Eye (tissue), 1 donor: ENCODE data around the gene TRUB2.
A peak's percentile ranks its signal among the peaks of the same experiment; 100 is the strongest.
"Not testable (repeated sequence)": the region's sequence is repeated elsewhere in the genome, so short reads cannot be mapped to it uniquely, and the experiment has no call there.

Source experiments
- DNase-seq: peaks from one replicate; pipeline ENCODE4 v3.0.0-alpha.2; 2015

Gene TRUB2

DNA sequence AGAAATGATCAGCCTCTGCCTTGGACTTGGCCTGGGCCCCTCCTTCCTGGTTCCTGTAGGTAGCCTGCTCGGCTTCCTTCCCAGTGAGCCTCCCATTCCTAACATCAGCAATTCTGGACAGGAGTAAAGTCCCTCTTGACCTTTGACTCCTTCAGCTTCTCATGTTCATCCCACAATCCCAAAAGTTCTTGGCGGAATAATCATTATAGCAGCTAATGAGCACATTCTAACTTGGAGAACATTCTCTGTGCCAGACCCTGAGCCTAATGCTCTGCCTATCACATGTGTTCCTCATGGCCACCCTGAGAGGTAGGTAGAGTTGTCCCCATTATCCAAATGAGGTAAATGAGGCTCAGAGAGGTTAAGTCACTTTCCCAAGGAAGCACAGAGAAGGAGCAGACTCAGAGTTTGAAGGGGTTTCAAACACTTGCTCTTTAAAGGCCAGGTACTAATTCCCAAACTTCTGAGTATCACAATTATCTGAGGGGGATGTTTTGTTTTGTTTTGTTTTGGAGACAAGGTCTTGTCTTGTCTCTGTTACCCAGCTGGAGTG, 24.9 kb downstream of the TRUB2 start:
- no peak for DNase-seq

DNA sequence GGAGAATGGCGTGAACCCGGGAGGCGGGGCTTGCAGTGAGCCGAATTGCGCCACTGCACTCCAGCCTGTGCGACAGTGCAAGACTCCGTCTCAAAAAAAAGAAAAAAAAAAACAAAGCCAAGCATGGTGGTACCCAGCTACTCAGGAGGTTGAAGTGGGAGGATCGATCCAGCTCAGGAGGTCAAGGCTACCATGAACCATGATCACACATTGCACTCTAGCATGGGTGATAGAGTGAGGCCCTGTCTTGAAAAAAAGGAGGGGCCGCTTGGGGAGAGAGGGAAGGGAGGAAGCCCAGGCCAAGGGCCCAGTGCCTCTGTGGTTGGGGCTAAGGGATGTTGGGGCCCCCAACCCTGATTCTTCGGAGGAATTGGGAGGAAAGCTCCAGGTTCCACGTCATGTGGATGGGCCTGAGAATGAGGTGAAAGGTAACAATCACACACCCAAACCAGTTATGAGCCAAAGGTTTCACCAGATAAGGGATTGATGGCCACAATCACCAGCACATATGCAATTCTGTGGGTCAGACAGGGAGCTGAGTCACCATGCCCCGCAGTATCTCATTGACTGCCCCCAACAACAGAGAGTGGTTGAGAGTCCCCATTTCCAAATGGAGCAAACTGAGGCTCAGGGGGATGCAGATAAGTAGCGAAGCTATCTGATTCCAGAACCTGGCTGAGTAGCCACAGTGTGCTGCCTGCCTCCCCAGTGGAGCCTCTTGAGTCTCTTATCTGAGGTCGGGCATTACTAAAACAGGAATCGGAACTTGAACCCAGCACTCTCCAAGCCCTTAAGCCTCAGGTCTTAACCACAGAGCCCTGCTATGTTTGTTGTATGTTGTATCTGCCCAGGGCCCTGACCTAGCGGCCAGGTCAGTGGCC, 25.7 kb downstream of the TRUB2 start:
- no peak for DNase-seq

DNA sequence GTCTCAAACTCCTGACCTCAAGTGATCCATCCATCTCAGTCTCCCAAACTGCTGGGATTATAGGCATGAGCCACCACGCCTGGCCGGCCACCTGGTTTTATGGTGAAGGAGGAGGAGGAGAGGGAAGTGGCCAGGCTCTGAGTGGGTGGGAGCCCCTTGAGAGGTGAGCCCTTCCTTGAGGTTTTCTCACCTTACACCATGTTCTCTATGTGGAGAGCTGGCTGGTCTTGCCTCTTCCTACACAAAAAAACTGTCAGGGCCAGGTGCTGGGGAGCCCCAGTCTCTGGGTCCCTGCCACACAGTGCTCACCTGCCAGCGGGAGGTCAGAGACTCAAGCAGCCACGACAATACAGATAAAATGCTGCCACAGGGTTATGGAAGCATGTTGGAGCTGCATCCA, 28.1 kb downstream of the TRUB2 start:
- DNase-seq: no peak

DNA sequence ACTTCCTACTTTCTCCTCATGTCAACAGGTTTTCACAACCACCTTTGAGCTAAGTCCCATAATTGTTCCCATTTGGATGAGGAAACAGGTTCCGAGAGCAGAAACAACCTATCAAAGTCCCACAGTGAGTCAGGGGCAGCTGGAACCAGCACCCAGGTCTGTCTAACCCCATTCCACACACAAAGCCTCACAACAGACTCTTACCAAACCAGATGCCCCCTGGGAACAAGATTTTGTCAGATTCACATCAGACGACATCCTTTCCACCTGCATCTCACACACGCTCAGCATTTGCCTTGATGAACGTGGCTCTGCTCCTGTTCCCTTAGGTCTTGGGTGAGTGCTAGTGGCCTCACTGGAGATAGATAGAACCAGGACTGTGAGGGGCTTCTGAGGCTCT, 29.2 kb downstream of the TRUB2 start:
- no peak for DNase-seq

DNA sequence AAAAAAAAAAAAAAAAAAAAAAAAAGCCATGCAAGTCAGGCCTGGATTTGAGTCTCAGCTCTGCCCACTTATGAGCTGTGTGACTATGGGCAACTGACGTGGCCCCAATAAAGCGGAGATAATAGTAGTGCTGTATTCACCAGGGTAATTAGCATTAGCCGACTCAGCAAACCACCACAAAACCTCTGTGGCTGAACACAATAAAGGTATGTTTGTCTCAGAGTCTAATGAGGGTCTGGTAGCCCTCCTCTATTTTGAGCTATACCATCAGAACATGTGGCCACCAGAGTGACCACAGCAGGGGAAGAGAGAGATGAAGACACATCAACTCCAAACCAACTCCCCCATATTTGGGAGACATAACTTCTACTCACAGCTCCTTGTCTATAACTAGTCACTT, 30.2 kb downstream of the TRUB2 start:
- DNase-seq: no peak

DNA sequence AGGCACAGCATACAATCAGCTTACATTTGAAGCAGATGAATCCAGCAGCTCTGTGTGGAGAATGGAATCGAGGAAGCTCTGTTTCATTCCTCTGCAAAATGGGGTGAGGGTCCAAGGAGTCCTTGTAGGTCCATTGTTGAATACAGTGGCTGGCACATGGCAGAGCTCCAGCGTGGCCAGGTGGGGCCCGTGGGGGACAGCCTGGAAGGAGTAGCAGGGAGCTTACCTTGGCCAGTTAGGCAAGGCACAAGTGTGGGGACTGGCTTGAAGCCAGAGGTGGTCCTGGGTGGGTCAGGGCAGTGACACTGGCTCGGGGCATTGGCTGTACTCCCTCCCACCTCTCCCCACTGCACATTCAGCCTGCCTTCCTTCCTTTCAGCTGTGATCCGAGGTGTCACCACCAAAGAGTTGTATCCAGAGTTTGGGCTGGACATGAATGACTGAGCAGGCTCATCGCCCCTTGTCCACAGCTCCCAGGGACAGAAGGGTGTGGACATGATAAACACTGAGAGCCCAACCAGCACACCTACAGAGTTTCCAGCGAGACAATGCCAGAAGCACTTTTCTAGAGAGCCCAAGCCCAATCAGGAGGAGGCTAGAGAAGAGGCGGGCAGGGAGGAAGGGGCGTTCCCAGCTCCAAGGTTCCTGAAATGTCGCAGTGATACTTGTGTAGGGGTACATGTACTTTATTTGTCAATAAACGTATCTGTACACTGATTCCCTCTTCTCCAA, 33.8 kb downstream of the TRUB2 start:
- no peak for DNase-seq

DNA sequence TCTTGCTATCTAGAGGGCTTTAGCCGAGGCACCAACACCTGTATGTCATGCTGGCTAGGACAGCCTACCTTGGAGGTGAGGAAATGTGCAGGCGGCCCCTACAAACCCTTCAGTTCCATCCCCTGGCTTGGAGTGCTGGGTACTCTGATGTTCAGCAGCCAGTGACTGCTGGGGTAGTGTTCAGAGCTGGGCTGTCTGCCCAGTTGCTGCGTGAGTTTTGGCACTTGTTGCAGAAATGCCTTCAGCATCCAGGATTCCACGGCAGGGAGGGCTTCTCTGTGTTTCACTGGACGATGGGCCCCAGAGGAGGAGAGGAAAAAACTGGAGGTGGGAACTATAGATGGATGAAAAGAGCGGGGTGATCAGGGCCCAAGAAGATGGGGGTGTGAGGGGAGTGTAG, 35.8 kb downstream of the TRUB2 start:
- peak; percentile 30 for DNase-seq

DNA sequence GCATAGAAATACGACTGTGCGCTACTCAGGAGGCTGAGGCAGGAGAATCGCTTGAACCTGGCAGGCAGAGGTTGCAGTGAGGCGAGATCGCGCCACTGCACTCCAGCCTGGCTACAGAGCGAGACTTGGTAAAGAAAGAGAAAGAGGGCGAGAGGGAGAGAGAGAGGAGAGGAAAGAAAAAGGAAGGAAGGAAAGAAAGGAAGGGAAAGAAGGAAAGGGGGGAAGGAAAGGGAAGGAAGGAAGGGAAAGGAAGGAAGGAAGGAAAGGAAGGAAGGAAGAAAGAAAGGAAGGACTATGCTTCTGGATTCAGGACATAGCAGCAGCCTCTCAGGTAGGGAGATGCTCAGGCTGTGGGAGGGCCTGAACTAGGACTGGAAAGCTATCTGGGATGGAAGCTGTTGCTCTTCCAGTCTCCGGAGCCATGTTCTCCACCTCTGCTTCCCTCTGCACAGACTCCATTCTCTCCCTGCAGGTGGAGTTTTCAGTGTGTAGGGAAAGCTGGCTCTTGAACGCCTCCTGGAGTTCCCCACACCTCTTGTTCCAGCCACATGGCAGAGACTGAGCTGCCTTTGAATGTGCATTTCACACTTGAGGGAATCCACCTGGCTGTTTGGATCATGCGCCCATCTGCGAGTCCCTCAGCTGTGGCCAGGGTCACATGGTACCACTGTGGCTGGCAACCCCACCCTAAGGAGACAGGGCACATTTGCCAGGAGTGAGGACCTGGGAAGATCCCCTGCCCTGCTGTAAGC, 37.0 kb downstream of the TRUB2 start:
- no peak for DNase-seq

DNA sequence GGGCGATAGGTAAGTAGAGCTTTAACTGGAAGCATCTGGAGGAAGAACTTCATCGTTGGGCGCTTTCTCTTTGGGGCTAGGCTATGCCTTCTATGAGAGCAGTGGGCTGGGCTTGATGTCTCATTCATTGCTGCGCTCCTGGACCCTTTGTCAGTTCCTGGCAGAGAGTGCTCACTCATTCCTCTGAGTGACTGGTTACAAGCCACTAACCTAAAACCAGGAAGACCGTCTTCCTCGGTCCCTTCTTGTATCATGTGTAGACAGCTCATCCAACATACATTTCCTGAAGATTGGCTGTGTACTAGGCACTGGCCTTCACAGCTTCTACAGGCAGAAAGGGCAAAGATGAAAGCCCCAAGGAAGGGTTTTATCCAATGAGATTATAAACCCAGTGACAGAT, 39.7 kb downstream of the TRUB2 start:
- no peak for DNase-seq

DNA sequence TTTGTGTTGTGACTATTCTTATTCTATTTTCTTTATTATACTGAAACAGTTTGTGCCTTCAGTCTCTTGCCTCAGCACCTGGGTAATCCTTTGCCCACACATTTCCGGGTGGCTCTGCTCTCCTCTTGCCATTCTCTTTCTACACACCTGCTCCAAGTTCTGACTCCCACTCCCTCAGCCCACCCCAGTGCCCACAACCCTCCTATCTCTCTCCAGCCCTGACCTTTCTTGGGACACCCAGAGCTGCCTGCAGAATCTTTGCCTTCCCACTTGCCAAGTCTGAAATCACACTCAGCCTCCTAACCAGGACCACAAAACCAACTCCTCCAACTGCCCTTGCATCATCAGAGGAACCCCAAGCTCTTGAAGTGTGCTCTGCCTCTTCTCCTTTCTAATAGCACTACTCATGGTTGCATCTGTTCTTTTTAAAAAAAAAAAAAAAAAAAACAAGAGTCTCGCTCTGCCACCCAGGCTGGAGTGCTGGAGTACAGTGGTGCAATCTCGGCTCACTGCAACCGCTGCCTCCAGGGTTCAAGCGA, 42.1 kb downstream of the TRUB2 start:
- no peak for DNase-seq

DNA sequence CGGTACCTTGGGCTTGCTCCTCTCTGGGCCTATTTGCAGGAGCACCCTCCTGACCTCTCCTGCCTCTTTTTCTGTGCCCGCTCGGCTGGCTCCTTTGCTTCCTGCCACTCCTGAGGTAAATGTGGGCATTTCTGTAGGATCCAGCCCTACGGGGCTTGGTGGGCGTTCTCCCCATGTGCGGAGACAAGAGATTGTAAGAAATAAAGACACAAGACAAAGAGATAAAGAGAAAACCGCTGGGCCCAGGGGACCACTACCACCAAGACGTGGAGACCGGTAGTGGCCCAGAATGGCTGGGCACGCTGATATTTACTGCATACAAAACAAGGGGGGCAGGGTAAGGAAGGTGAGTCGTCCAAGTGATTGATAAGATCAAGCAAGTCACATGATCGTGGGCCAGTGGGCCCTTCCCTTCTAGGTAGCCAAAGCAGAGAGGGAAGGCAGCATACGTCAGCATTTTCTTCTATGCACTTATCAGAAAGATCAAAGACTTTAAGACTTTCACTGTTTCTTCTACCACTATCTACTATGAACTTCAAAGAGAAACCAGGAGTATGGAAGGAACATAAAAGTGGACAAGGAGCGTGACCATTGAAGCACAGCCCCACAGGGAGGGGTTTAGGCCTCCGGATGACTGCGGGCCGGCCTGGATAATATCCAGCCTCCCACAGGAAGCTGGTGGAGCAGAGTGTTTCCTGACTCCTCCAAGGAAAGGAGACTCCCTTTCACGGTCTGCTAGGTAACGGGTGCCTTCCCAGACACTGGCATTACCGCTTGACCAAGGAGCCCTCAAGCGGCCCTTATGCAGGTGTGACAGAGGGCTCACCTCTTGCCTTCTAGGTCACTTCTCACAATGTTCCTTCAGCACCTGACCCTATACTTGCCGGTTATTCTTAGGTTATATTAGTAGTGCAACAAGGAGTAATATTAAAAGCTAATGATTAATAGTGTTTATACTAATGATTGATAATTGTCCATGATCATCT, 42.9 kb downstream of the TRUB2 start:
- not testable (repeated sequence) for DNase-seq

DNA sequence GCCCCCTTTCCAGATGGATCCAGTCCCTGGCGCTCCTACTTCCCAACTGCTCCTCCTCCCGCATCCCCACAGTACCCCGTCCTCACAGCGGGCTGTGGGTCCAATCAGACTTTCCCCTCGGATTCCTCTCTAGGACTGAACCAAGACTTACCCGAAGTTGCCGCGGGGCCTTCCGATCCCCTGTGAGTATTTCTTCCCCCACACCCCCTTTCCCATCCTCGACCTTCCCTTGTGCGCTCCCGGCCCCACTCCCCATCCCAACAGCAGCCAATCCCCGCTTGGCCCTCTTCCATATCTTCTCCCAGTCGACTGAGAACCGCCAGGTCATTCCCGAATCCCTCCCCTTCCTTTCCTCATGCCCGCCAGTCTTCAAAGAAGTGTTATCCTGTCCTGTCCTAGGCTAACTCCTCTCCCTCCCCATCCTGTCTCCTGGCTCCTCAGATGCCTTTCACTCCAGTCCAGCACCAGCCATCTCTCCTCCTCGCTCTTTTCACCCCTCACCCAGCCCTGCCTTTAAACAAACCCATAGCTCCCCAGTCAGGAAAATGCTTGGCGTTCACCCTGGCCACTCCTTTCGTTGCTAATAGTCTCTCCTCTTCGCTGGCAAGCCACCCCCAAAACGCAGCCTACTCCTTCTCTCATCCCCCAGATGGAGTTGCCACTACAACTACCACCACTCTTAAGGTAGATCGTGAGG, 45.5 kb downstream of the TRUB2 start:
- DNase-seq: no peak

DNA sequence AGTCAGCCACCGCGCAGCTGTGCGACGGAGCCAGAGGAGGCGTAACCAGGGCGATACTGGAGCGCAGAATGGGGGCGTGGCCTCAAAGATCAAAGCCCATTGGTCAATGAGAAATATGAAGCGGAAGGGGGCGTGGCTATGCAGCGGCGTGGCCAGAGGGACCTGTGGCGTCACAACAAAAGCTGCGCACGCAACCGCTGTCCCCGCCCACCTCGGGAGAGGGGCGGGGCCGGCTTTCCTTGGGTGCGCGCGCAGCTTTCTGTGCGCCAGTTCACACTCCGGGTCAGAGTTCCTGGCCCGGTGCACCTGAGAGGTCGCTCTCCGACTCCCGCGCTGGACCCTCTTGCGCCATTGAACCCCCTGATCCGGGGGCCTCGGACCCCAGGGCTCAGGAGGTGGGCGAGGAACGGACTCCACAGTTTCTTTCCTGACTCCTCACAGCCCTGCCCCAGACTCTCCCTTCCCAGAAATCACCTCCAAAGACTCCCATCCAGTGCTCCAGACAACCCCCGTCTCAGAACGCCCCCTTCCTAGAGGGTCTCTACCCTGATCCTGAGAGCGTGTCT, 46.2 kb downstream of the TRUB2 start, which contains the start of gene SWI5:
Gene SWI5, plus strand, starts transcription at position 269 of the 566 bp plus-strand sequence.
- DNase-seq: peak; percentile 100

DNA sequence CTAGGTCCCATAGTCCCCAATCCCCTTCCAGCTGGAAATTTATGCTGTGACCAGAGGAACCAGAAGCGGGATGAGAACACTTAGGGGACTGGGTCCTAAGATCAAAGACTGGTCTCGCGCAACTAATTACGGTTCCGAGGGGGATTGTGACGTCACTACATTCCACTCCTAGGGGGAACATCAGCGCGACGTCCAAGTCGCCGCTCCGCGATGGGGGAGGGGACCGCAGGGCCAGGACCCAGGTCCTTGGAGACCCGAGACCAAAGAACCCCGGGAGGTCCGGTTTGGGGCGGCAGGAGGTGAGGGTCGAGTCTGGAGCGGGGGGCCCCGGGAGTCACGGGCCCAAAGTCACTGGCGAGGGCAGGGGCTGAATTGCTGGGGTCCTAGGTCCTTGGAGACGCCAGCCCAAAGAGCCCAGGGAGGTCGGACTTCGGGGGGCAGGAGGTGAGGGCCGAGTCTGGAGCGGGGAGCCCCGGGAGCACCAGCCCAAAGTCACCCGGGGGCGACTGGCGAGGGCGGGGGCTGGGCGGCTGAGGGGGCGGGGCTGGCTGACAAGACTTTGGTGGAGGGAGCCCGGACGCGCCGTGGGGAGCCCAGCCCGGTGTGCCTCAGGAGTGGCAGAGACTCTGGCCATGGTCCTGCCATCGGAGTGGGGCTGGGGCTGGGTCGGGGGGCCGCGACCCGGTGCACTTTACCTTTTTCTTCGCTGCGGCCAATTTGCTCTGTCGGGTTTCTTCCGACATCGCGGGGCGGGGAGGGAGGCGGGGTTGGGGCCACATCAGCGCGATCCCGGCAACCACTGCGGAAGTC, 46.8 kb downstream of the TRUB2 start, which contains the start of gene GOLGA2:
Gene GOLGA2, minus strand, starts transcription at position 810 of the 810 bp plus-strand sequence. Its CDS starts 31 bp downstream, at position 779.
- DNase-seq: peak; percentile 74

DNA sequence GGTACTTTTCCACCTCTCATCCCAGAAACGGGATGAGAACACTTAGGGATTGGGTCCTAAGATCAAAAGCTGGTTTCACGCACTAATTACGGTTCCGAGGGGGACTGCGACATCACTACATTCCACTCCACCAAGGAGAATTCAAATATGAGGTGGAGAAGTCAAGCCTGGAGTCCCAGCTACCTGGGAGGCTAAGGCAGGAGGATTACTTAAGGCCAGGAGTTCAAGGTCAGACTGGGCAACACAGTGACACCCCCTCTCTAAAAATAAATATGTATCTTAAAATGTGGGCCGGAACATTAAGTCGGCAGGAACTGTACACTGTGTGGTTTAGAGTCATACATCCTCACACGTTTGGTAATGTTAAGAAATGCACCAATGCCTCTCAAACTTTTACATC, 48.0 kb downstream of the TRUB2 start:
- DNase-seq: no peak

DNA sequence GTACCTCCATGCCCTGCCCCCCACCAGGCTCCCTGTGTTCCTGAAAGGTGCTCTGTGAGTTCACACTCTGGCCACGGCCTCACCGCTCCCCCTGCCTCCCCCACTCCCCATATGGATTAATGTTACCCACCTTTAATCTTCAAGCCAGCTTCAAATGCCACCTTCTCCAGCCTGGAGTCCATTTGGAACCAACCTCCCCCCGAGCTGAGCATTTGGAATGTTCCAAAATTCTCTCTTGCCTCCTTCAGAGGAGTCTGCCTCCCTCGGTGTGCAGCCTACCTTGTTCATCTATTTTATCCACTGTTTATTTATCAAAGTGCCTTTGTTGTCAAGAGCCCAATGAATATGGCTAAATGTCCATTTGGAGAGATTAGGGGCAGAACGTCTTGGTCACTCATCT, 50.7 kb downstream of the TRUB2 start:
- DNase-seq: no peak

DNA sequence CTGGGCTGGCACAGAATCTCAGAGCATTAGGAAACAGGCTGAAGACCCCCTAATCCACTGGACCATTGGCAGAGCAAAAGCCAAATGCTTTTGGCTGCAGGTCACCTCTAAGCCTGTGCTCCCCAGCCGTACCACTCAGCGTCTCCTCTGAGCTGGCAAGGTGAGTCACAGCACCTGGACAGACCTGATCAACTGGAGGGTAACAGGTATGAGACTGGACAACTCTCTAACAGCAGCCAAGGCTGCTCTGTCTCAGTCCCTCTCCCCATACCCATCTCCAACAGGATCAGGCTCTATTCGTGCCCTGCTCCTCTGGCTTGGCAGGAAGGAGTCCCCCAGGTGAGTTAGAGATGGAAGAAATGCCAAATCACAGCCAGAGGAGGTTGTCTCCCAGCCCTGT, 51.1 kb downstream of the TRUB2 start:
- no peak for DNase-seq

DNA sequence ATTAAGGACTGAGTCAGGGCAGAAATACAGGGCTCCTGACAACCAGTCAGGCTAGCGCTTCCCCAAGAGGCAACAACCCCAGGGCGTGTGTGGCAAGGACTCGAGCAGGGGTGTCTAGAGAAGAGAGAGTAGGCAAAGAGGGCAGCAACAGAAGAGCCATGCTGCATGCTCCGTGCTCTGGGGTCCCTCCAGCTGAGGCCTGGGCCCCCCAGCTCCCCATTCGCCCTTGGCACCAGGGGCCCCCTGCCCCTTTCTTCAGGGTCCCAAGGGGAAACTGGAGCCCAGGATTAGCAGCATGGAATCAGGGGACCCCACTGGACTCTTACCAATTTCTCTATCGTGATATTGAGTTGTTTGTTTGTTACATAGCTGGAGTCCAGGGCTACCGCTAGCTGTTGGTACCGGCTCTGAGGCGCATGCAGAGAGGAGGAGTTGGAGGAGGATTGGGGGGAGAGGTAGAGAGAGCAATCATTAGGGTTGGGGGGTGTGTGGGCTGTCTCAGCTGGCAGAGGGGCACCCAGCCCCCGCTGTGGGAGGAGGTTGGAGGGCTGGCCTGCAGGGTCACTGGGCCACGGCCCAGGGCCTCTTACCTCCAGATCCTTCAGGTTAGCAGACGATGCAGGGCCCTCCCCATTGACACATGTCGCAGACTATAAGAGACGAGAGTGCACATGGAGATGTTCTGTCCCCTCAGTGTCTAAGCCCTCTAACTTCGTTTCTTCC, 55.2 kb downstream of the TRUB2 start:
- DNase-seq: no peak

DNA sequence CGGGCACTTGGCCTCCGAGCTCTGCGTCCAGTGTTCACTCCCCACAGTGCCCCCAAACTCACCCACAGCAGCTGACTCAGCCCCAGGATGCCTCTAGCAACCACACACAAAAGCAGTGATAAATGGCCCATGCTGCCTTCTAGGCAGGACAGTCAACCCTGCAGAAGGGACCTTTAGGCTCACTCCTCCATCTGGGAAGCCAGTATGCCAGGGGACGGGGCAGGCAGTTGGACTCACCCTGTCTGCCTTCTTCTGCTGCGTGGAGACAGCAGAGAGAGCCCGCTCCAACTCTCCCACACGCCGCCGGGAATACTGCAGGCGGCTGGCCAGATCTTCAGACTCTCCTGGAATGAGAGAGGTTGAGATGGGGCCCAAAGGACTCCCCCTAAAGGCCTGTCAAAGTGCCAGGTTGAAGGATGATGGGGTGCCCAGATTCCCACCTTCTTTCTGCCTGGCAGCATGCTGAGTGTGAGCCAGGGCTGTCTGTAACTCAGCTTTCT, 56.8 kb downstream of the TRUB2 start:
- DNase-seq: no peak
